Panc1 (cell line): ENCODE results near the gene TADA2B. TPM values are rescaled to one million over a fixed set of nuclear protein-coding genes. Genes with fewer than 3 reads are reported as not detected.

Experiments
- ATAC-seq: fragments of 200-7000 bp; cut with Tn5 transposase; 2 replicates; pipeline ENCODE4 v1.9.1; 2020; ENCODE audit warnings: mild to moderate bottlenecking, moderate library complexity
- BruUV-seq: library from RNA; stranded (reverse); fragments of 400-500 nt; replicated peaks from 2 replicates; lab custom pipeline; 2021; lab: Mats Ljungman, UMichigan
- CTCF ChIA-PET: fragments of 300-600 bp; sonication (Branson Sonifier 250); formaldehyde crosslinking; loops from one replicate; lab custom pipeline; 2022; ENCODE audit warnings: antibody characterized with exemption; lab: Charles Lee
- POLR2A ChIA-PET: fragments of 300-600 bp; sonication (Branson Sonifier 250); formaldehyde crosslinking; loops from one replicate; lab custom pipeline; 2022; ENCODE audit warnings: antibody characterized with exemption; lab: Charles Lee
- DNase-seq: peaks from one replicate; pipeline ENCODE4 v3.0.0-alpha.2; 2010; ENCODE audit warnings: low read depth, low spot score
- H3K27ac ChIP-seq: 2 replicates; pipeline ENCODE4 v1.5.1; 2011; ENCODE audit warnings: mild to moderate bottlenecking, low read length, inconsistent platforms
- H3K27me3 ChIP-seq: fragments of 200-500 bp; sonication (Bioruptor generic); 2 replicates; pipeline ENCODE4 v1.6.0; 2014; ENCODE audit warnings: low read length, inconsistent platforms; ENCODE audit not compliant: control insufficient read depth, insufficient read depth
- H3K36me3 ChIP-seq: fragments of 200-500 bp; sonication (Bioruptor generic); 2 replicates; pipeline ENCODE4 v1.5.1; 2014; ENCODE audit warnings: inconsistent platforms, mild to moderate bottlenecking, low read length, moderate library complexity; ENCODE audit not compliant: control insufficient read depth, insufficient read depth
- H3K4me1 ChIP-seq: 2 replicates; pipeline ENCODE4 v1.5.1; 2011; ENCODE audit warnings: inconsistent platforms, mild to moderate bottlenecking, low read length, moderate library complexity; ENCODE audit not compliant: control insufficient read depth, insufficient read depth
- H3K4me3 ChIP-seq, 2 experiments: 2 replicates each; pipeline ENCODE4 v1.5.1; 2011 to 2012; ENCODE audit warnings: low read depth in 2 of 2, low read length in 2 of 2, mild to moderate bottlenecking in 2 of 2, inconsistent platforms in 1 of 2, moderate library complexity in 1 of 2
- H3K9me3 ChIP-seq: fragments of 200-500 bp; sonication (Bioruptor generic); 2 replicates; pipeline ENCODE4 v1.5.1; 2014; ENCODE audit warnings: low read depth, mild to moderate bottlenecking, inconsistent platforms, low read length, moderate library complexity; ENCODE audit not compliant: control insufficient read depth, insufficient read depth
- CTCF ChIP-seq: fragments of 450-650 bp; IDR thresholded peaks from 2 replicates; pipeline ENCODE4 v1.5.1; 2017; ENCODE audit warnings: mild to moderate bottlenecking
- POLR2AphosphoS5 ChIP-seq: IDR thresholded peaks from 2 replicates; pipeline ENCODE4 v1.6.1; 2012; ENCODE audit warnings: mild to moderate bottlenecking, low read depth, low read length, moderate library complexity
- SIN3A ChIP-seq: IDR thresholded peaks from 2 replicates; pipeline ENCODE4 v1.6.1; 2012; ENCODE audit warnings: low read depth, mild to moderate bottlenecking, low read length, moderate library complexity, borderline replicate concordance; ENCODE audit not compliant: insufficient read depth
- TCF7L2 ChIP-seq: IDR thresholded peaks from 2 replicates; pipeline ENCODE4 v1.6.1; 2011; ENCODE audit warnings: mild to moderate bottlenecking, low read depth, low read length, inconsistent platforms
- in situ Hi-C: cut with HindIII; loops from 2 replicates; pipeline ENCODE4 v1.10.0; 2016; ENCODE audit warnings: low sequenced_read_pairs, low pct_unique_long_range_greater_than_20kb
- intact Hi-C: fragments of 100-400 bp; cut with micrococcal nuclease; formaldehyde crosslinking; loops from one replicate; pipeline ENCODE4 v1.10.0; 2022; ENCODE audit not compliant: unreplicated experiment
- total RNA-seq: library from RNA; stranded (reverse); gene quantifications from one replicate; pipeline ENCODE4 v1.2.1, GENCODE V29; 2021; ENCODE audit not compliant: unreplicated experiment
- TF ChIP-seq, protein P1 (sequence below), 2 experiments: IDR thresholded peaks; 2 replicates each; pipeline ENCODE4 v1.6.1; 2011 to 2012; ENCODE audit warnings: low read depth in 2 of 2, control low read depth in 1 of 2, low read length in 1 of 2, mild to moderate bottlenecking in 1 of 2, moderate library complexity in 1 of 2; ENCODE audit not compliant: insufficient read depth in 1 of 2

Gene TADA2B
- total RNA-seq, 1 experiment from 2014 or later: 17.6 TPM

GRCh38 chr4:7032596-7032995 is 10.6 kb upstream of the TADA2B start:
- ChIA-PET CTCF (no interaction called here), POLR2A (no interaction called here)
- Histone ChIP-seq H3K4me3 (no peak overlapping the region), H3K27ac (peak overlapping the region; percentile 76), H3K9me3 (no peaks in the 10 kb centered on the region), H3K4me1 (peaks cover 43% of the 10 kb centered on the region), H3K27me3 (no peaks in the 10 kb centered on the region), H3K36me3 (no peaks in the 10 kb centered on the region; the same call in 1 of the 2 replicates)
- DNase-seq (no peak), ATAC-seq (peak; percentile 37; the same call in 1 of the 2 replicates)
- no TSS peak for BruUV-seq
- intact Hi-C loops (no loop called here), in situ Hi-C loops (no loop called here)
- TF ChIP-seq, protein P1, sequence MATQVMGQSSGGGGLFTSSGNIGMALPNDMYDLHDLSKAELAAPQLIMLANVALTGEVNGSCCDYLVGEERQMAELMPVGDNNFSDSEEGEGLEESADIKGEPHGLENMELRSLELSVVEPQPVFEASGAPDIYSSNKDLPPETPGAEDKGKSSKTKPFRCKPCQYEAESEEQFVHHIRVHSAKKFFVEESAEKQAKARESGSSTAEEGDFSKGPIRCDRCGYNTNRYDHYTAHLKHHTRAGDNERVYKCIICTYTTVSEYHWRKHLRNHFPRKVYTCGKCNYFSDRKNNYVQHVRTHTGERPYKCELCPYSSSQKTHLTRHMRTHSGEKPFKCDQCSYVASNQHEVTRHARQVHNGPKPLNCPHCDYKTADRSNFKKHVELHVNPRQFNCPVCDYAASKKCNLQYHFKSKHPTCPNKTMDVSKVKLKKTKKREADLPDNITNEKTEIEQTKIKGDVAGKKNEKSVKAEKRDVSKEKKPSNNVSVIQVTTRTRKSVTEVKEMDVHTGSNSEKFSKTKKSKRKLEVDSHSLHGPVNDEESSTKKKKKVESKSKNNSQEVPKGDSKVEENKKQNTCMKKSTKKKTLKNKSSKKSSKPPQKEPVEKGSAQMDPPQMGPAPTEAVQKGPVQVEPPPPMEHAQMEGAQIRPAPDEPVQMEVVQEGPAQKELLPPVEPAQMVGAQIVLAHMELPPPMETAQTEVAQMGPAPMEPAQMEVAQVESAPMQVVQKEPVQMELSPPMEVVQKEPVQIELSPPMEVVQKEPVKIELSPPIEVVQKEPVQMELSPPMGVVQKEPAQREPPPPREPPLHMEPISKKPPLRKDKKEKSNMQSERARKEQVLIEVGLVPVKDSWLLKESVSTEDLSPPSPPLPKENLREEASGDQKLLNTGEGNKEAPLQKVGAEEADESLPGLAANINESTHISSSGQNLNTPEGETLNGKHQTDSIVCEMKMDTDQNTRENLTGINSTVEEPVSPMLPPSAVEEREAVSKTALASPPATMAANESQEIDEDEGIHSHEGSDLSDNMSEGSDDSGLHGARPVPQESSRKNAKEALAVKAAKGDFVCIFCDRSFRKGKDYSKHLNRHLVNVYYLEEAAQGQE (IDR thresholded peaks at IDR 0.05; ENCODE audit: insufficient read depth in 1 of 2, low read depth in 2 of 2, low read length in 1 of 2): no peak
- TF ChIP-seq POLR2AphosphoS5 (no peak), SIN3A (no peak), TCF7L2 (no peak), CTCF (no peak)

GRCh38 chr4:7034262-7035081 is 8.7 kb upstream of the TADA2B start:
- H3K27ac ChIP-seq: peak overlapping the region; percentile 89
- no TSS peak for BruUV-seq
- CTCF ChIA-PET: no interaction called here
- no peaks in the 10 kb centered on the region for H3K27me3 ChIP-seq
- DNase-seq (no peak), ATAC-seq (peak; percentile 84)
- H3K4me1 ChIP-seq: peaks cover 43% of the 10 kb centered on the region
- H3K4me3 ChIP-seq: peak overlapping the region in 1 of 2 experiments; percentile 12; a peak in 2 of 4 replicates
- intact Hi-C loops (no loop called here), in situ Hi-C loops (no loop called here)
- no peaks in the 10 kb centered on the region for H3K9me3 ChIP-seq
- TF ChIP-seq, protein P1 (IDR thresholded peaks at IDR 0.05; ENCODE audit: insufficient read depth in 1 of 2, low read depth in 2 of 2, low read length in 1 of 2): no peak; a peak in 1 of 4 replicates
- TF ChIP-seq POLR2AphosphoS5 (no peak; the same call in 1 of the 2 replicates), SIN3A (no peak), TCF7L2 (peak; percentile 46; the same call in 1 of the 2 replicates), CTCF (no peak; the same call in 1 of the 2 replicates)
- H3K36me3 ChIP-seq: no peaks in the 10 kb centered on the region; the same call in 1 of the 2 replicates
- POLR2A ChIA-PET: no interaction called here
